ENCODE measurements around the gene PTPRG. TPM values are rescaled to one million over a fixed set of nuclear protein-coding genes. Genes with fewer than 3 reads are reported as not detected.

Gene PTPRG
- total and polyA plus RNA-seq, 2 experiments from 2014 or later: 24.4 to 131 TPM

GRCh38 chr3:62159056-62159708, 597.8 kb downstream of the PTPRG start:
- Mint-ChIP-seq H3K9me3 (no peaks in the 10 kb centered on the region), H3K27me3 (ENCODE audit: insufficient read depth, low read depth, poor library complexity) (peaks cover 6% of the 10 kb centered on the region), H3K27ac (no peak overlapping the region), H3K4me3 (no peak overlapping the region), H3K4me1 (peaks cover 8% of the 10 kb centered on the region; the same call in 2 of the 3 replicates), H3K36me3 (ENCODE audit: low read depth) (peaks cover 19% of the 10 kb centered on the region)
- Histone ChIP-seq H3K27me3 (ENCODE audit: insufficient read depth) (no peaks in the 10 kb centered on the region), H3K4me2 (no peak overlapping the region), H3K4me1 (ENCODE audit: insufficient read depth) (no peaks in the 10 kb centered on the region), H3F3A (replicated peaks; ENCODE audit: low read depth) (no peaks in the 10 kb centered on the region), H3K27ac (ENCODE audit: low read depth) (no peak overlapping the region), H3K9me2 (ENCODE audit: insufficient read depth) (no peaks in the 10 kb centered on the region), H2AFZ (no peak overlapping the region), H3K36me3 (ENCODE audit: insufficient read depth) (no peaks in the 10 kb centered on the region), H3K4me3 (no peak overlapping the region), H3K79me2 (replicated peaks; ENCODE audit: insufficient read depth) (no peaks in the 10 kb centered on the region), H4K20me1 (replicated peaks; ENCODE audit: insufficient read depth) (no peaks in the 10 kb centered on the region)
- no peak for TF ChIP-seq CTCF (conservative IDR thresholded peaks at IDR 0.05; ENCODE audit: low read depth in 2 of 2)
- no peak for TF ChIP-seq EZH2 (IDR thresholded peaks at IDR 0.05; ENCODE audit: low read depth, unreplicated experiment)
- TF ChIP-seq CREB1 (CRISPR knock-in tag; IDR thresholded peaks at IDR 0.05; ENCODE audit: low read depth): no peak
- TF ChIP-seq POLR2AphosphoS5 (IDR thresholded peaks at IDR 0.05; ENCODE audit: low read depth): no peak
- no peak for TF ChIP-seq ETS1 (IDR thresholded peaks at IDR 0.05)
- no peak for TF ChIP-seq NANOG (IDR thresholded peaks at IDR 0.05; ENCODE audit: borderline replicate concordance)
- no peak for TF ChIP-seq ZNF114 (CRISPR knock-in tag; IDR thresholded peaks at IDR 0.05)
- no peak for DNase-seq (ENCODE audit: low spot score)
- no peak for ATAC-seq

- no peak for ATAC-seq
- DNase-seq (ENCODE audit: low spot score): no peak
- Mint-ChIP-seq H3K36me3 (ENCODE audit: low read depth) (peaks cover 19% of the 10 kb centered on the region), H3K27me3 (ENCODE audit: insufficient read depth, low read depth, poor library complexity) (peaks cover 6% of the 10 kb centered on the region), H3K4me3 (no peak overlapping the region), H3K4me1 (peaks cover 7% of the 10 kb centered on the region; the same call in 1 of the 3 replicates), H3K27ac (no peak overlapping the region), H3K9me3 (no peaks in the 10 kb centered on the region)
- H3F3A ChIP-seq (replicated peaks; ENCODE audit: low read depth): no peaks in the 10 kb centered on the region
- H3K27me3 ChIP-seq (ENCODE audit: insufficient read depth): no peaks in the 10 kb centered on the region
- H2AFZ ChIP-seq: no peak overlapping the region
- H3K9me2 ChIP-seq (ENCODE audit: insufficient read depth): no peaks in the 10 kb centered on the region
- H3K4me3 ChIP-seq: no peak overlapping the region
- H4K20me1 ChIP-seq (replicated peaks; ENCODE audit: insufficient read depth): no peaks in the 10 kb centered on the region
- no peaks in the 10 kb centered on the region for H3K4me1 ChIP-seq (ENCODE audit: insufficient read depth)
- no peak overlapping the region for H3K4me2 ChIP-seq
- no peaks in the 10 kb centered on the region for H3K79me2 ChIP-seq (replicated peaks; ENCODE audit: insufficient read depth)
- no peaks in the 10 kb centered on the region for H3K36me3 ChIP-seq (ENCODE audit: insufficient read depth)
- no peak overlapping the region for H3K27ac ChIP-seq (ENCODE audit: low read depth)
- TF ChIP-seq ZNF331 (CRISPR knock-in tag; IDR thresholded peaks at IDR 0.05; ENCODE audit: low read depth): no peak
- no peak for TF ChIP-seq ZNF462 (CRISPR knock-in tag; IDR thresholded peaks at IDR 0.05)
- TF ChIP-seq CREB1 (CRISPR knock-in tag; IDR thresholded peaks at IDR 0.05; ENCODE audit: low read depth): no peak
These were observed 598.3 kb downstream of the PTPRG start for GRCh38 chr3:62159709-62160092.

All from GM23338 (cell line).